RWPE1 (cell line): ENCODE measurements around the gene SMIM29.

Experiments
- CTCF ChIA-PET: fragments of 350-600 bp; sonication (Branson Sonifier 250); formaldehyde crosslinking; extraction: SDS; loops from one replicate; lab custom pipeline; 2021; lab: Yijun Ruan, JAX
- POLR2A ChIA-PET: fragments of 400-600 bp; formaldehyde crosslinking; extraction: SDS; loops from one replicate; lab custom pipeline; 2020; ENCODE audit warnings: antibody characterized with exemption; ENCODE audit not compliant: low non-redundant PET; lab: Yijun Ruan, JAX
- DNase-seq: peaks from one replicate; pipeline ENCODE4 v3.0.0; 2012; ENCODE audit warnings: low spot score
- H3K27ac ChIP-seq: fragments of 450-650 bp; 2 replicates; pipeline ENCODE4 v1.5.1; 2017
- TF ChIP-seq, protein P1 (sequence below): fragments of 450-650 bp; conservative IDR thresholded peaks from 2 replicates; pipeline ENCODE4 v1.5.1; 2017; ENCODE audit warnings: low read depth, mild to moderate bottlenecking

SMIM29 gene

DNA sequence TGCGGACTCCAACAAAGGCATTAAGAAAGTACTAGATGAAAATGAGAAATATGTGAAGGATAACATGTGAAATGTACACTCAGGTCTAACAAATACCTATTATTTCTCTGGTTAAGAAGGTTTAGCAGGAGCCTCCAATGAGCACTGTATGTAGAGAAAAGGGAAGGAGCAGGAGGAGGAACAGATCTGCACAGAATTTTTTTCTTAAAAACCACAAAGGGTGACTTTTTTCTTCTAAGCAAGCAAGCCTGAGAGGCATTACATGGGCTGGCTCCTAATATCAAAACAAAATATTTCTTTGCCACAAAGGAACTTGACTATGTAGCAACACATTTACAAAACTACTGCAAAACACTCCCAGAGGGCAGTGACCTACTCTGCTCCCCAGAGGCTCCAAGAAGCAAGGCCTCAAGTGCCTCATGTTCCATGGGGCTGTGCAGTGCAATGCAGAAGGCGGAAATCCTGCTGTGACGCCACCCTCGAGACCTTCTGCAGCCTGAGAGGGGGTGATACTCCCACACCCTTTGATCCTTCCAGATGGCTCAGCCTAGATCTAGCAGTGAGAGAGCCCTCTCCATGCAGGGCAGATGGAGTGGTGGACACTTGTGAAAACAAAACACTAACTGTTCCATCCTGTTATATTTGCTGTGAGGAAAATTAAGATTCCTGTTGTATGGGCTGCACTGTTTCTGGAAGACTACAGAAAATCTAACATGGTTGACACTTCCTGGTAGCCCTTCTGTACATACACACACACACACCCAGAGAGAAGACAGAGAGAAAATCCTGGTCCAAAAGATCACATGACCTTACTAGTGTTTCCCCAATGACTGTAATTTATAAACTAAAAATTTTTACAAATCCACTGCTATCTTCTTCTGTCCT is 36.0 kb upstream of the SMIM29 start:
- TF ChIP-seq, protein P1, sequence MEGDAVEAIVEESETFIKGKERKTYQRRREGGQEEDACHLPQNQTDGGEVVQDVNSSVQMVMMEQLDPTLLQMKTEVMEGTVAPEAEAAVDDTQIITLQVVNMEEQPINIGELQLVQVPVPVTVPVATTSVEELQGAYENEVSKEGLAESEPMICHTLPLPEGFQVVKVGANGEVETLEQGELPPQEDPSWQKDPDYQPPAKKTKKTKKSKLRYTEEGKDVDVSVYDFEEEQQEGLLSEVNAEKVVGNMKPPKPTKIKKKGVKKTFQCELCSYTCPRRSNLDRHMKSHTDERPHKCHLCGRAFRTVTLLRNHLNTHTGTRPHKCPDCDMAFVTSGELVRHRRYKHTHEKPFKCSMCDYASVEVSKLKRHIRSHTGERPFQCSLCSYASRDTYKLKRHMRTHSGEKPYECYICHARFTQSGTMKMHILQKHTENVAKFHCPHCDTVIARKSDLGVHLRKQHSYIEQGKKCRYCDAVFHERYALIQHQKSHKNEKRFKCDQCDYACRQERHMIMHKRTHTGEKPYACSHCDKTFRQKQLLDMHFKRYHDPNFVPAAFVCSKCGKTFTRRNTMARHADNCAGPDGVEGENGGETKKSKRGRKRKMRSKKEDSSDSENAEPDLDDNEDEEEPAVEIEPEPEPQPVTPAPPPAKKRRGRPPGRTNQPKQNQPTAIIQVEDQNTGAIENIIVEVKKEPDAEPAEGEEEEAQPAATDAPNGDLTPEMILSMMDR: no peak
- no peak for DNase-seq
- ChIA-PET POLR2A (no interaction called here), CTCF (no interaction called here)
- H3K27ac ChIP-seq: no peak overlapping the region

DNA sequence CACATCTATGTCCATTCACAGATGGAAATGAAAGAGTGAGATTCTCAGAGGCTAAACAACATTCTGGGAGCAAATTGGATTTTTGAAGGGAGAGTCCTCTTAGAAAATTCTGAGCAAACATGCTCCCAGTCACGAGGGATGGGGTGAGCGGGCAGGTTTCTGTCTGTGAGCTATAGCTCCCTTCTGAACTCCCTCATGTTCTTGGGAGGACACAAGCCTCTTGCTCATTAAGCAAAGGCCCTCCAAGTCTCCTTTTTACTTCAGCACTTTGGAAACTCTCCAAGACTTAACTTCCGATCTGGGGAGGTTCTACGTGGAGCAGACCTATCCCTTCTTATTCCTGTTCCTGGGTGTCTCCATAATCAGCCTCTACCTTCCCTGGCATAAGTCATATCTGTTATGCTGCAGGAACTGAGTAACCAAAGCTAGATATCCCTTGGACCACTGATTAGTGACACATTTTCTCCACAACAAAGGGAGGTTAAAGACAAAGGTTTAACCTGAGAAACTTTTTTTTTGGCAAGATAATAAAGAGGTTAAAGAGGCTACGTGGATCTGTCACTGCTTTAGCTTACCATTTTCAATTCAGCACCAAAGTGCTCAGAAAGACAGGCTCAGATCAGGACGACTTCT is 33.0 kb upstream of the SMIM29 start:
- ChIA-PET POLR2A (no interaction called here), CTCF (no interaction called here)
- DNase-seq: no peak
- no peak overlapping the region for H3K27ac ChIP-seq
- TF ChIP-seq, protein P1: no peak

DNA sequence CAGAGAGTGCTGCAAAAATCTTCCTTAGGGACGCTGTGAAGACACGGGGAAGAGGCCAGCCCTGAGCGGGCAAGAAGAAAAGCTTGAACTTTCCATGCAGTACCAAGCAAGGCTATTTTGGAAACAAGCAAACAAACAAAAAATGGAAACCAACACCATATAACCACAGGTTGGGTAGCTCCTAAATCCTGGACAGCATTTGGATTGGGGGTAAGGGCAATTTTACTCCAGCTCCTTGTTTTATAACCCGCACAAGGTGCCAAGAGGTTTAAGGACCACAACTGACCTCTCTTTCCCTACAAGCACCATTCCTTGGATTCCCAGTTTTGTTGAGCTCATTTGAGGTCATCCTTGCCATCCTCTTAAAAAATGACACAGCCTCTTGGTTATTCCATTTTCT is 31.4 kb upstream of the SMIM29 start:
- TF ChIP-seq, protein P1: no peak
- no peak overlapping the region for H3K27ac ChIP-seq
- ChIA-PET CTCF (interaction anchor here (0.6 to 0.7 kb wide), 2 partner anchors 126 to 135 kb away, joined by 4 to 5 read pairs; no protein-coding TSS in a partner anchor), POLR2A (interaction anchor here (0.6 kb wide), 1 partner anchor 89 kb away, joined by 3 read pairs; no protein-coding TSS in a partner anchor)
- DNase-seq: no peak

DNA sequence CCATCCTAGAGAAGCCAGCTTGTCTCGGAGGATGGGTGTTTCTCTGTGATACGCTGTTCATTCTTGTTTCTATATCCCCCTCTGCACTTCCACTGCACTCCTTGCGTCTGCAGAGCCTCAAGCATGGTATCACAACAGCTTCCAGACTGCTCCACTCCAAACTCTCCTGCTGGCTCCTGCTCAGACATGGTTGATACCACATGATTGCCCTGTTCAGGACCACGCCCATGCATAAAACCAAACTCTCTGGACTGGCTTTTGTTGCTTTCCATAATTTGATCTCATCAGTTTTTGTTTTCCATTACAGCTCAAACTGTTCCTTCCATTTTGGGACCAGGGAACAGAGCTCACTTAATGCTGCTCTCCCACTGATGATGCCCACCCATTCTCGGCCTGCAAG is 30.0 kb upstream of the SMIM29 start:
- H3K27ac ChIP-seq: no peak overlapping the region
- TF ChIP-seq, protein P1: no peak
- POLR2A ChIA-PET: interaction anchor here (0.6 kb wide), 1 partner anchor 25 kb away, joined by 8 read pairs; no protein-coding TSS in a partner anchor
- CTCF ChIA-PET: no interaction called here
- no peak for DNase-seq

DNA sequence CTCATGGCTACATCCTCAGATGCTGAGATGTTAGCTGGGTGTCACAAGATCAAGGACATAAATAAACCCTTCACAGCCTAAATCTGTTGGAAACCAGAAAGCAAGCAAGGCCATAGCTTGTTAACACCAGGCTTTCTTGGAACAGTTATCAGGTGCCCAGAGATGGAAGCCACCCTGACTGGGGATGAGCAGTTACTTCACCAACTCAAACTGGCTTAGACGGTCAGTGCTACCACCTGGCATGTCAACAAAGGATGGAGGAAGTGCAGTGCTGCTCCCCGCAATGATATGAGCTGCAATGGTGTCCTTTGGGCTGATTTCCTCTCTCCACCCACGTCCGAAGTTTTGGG is 28.9 kb upstream of the SMIM29 start:
- ChIA-PET POLR2A (no interaction called here), CTCF (no interaction called here)
- H3K27ac ChIP-seq: no peak overlapping the region
- TF ChIP-seq, protein P1: no peak
- no peak for DNase-seq

DNA sequence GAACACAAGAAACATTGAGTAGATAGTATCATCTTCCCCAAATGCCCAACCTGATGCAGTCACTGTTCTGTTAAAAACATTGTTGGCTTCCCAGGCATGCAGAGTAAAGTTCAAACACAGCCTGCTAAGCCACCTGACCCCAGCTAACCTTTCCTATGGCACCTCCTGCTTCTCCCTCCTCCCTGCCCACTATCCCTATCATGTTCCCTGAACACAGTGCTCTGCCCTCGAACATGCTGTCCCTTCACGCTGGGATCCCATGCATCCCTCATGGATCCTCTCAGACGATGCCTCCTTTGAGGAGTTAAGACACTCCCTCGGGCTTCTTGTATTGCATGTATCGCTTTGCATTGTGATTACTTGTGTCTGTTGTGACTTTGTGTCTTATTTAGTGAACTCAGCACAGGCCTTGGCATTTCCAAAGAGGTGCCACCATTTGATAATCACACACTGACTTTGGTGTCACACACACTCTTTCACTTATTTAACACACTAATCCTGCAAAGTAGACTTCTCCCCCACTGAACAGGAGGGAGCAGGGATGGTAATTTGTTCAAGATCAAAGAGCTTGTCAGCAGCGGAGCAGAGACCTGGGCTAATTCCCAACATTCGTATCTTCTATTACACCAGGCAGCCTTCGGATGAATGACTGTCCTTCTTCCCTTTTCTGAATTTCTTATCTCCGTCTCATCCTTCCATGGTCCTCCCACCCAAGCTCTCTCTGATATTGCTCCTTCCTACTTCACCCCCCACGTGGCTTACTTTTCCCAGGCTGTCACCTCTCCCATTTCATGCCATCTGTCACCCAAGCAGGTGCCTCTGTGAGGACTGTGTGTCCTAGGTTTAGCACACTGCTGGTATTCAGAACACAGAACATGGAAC is 28.3 kb upstream of the SMIM29 start:
- POLR2A ChIA-PET: no interaction called here
- DNase-seq: no peak
- TF ChIP-seq, protein P1: no peak
- CTCF ChIA-PET: interaction anchor here (0.6 kb wide), 1 partner anchor 136 kb away, joined by 6 read pairs; no protein-coding TSS in a partner anchor
- H3K27ac ChIP-seq: no peak overlapping the region
